ENCODE results near the gene CLMN. TPM values are rescaled to one million over a fixed set of nuclear protein-coding genes. Genes with fewer than 3 reads are reported as not detected.

Gene CLMN
- total RNA-seq, 6 experiments from 2014 or later: 0.02 TPM; not detected in 5

GRCh38 chr14:95229749-95230148, 90.0 kb downstream of the CLMN start:
- Mint-ChIP-seq H3K9me3 (no peaks in the 10 kb centered on the region; the same call in 1 of the 2 replicates), H3K27ac (no peak overlapping the region), H3K27me3 (ENCODE audit: insufficient read depth) (peaks cover 2% of the 10 kb centered on the region), H3K4me1 (ENCODE audit: low read depth) (no peaks in the 10 kb centered on the region), H3K36me3 (ENCODE audit: low read depth) (no peaks in the 10 kb centered on the region), H3K4me3 (no peak overlapping the region)
- TF ChIP-seq CTCF (IDR thresholded peaks at IDR 0.05): no peak
- no peak for DNase-seq

- H3K36me3 Mint-ChIP-seq (ENCODE audit: low read depth): no peaks in the 10 kb centered on the region
- H3K27me3 Mint-ChIP-seq (ENCODE audit: insufficient read depth): no peaks in the 10 kb centered on the region; the same call in 1 of the 2 replicates
- no peaks in the 10 kb centered on the region for H3K4me1 Mint-ChIP-seq (ENCODE audit: low read depth)
- no peak for TF ChIP-seq CTCF (IDR thresholded peaks at IDR 0.05)
- no peak for DNase-seq
- no peaks in the 10 kb centered on the region; the same call in 1 of the 2 replicates for H3K9me3 Mint-ChIP-seq
- H3K4me3 Mint-ChIP-seq: no peak overlapping the region
- no peak overlapping the region for H3K27ac Mint-ChIP-seq
These were observed 91.5 kb downstream of the CLMN start for GRCh38 chr14:95228240-95228639.

- no peak for DNase-seq
- no peak for TF ChIP-seq CTCF (IDR thresholded peaks at IDR 0.05)
- peaks cover 7% of the 10 kb centered on the region for H3K4me1 Mint-ChIP-seq (ENCODE audit: low read depth)
These were observed 92.3 kb downstream of the CLMN start for GRCh38 chr14:95227279-95227860.

GRCh38 chr14:95226801-95227200, 92.9 kb downstream of the CLMN start:
- peaks cover 13% of the 10 kb centered on the region for H3K4me1 Mint-ChIP-seq (ENCODE audit: low read depth)
- DNase-seq: no peak
- peaks cover 2% of the 10 kb centered on the region for H3K27me3 Mint-ChIP-seq (ENCODE audit: insufficient read depth)
- TF ChIP-seq CTCF (IDR thresholded peaks at IDR 0.05): no peak
- no peaks in the 10 kb centered on the region; the same call in 1 of the 2 replicates for H3K9me3 Mint-ChIP-seq
- H3K4me3 Mint-ChIP-seq: no peak overlapping the region
- H3K36me3 Mint-ChIP-seq (ENCODE audit: low read depth): no peaks in the 10 kb centered on the region
- no peak overlapping the region for H3K27ac Mint-ChIP-seq

More at GRCh38 chr14:95227279-95227860, 92.3 kb downstream of the CLMN start:
- Mint-ChIP-seq H3K27ac (no peak overlapping the region), H3K36me3 (ENCODE audit: low read depth) (no peaks in the 10 kb centered on the region), H3K9me3 (no peaks in the 10 kb centered on the region; the same call in 1 of the 2 replicates), H3K27me3 (ENCODE audit: insufficient read depth) (peaks cover 2% of the 10 kb centered on the region), H3K4me3 (no peak overlapping the region)

- Mint-ChIP-seq H3K27ac (no peak overlapping the region), H3K4me1 (ENCODE audit: low read depth) (peaks cover 26% of the 10 kb centered on the region), H3K36me3 (ENCODE audit: low read depth) (no peaks in the 10 kb centered on the region), H3K9me3 (no peaks in the 10 kb centered on the region; the same call in 1 of the 2 replicates), H3K27me3 (ENCODE audit: insufficient read depth) (peaks cover 2% of the 10 kb centered on the region), H3K4me3 (no peak overlapping the region)
- no peak for TF ChIP-seq CTCF (IDR thresholded peaks at IDR 0.05)
- no peak for DNase-seq
These were observed 94.3 kb downstream of the CLMN start for GRCh38 chr14:95225251-95225887.
